T-helper 2 cell treated with Interferon-gamma antibody and Interleukin-4, amounts not matched to agents 100 ng/mL and 5 ng/mL, for 36 hours (primary cell): ENCODE measurements around the gene ERVW-1. TPM values are rescaled to one million over a fixed set of nuclear protein-coding genes. Genes with fewer than 3 reads are reported as not detected.
"Not testable (repeated sequence)": the region's sequence is repeated elsewhere in the genome, so short reads cannot be mapped to it uniquely, and the experiment has no call there.

Experiments
- intact Hi-C: fragments of 100-400 bp; cut with micrococcal nuclease; formaldehyde crosslinking; loops from one replicate; pipeline ENCODE4 v1.15.1; 2023
- total RNA-seq: library from RNA; stranded (reverse); gene quantifications from 2 replicates; pipeline ENCODE4 v1.2.3, GENCODE V29; 2022

The ERVW-1 gene
- total RNA-seq, 1 donor from 2014 or later: not detected

DNA sequence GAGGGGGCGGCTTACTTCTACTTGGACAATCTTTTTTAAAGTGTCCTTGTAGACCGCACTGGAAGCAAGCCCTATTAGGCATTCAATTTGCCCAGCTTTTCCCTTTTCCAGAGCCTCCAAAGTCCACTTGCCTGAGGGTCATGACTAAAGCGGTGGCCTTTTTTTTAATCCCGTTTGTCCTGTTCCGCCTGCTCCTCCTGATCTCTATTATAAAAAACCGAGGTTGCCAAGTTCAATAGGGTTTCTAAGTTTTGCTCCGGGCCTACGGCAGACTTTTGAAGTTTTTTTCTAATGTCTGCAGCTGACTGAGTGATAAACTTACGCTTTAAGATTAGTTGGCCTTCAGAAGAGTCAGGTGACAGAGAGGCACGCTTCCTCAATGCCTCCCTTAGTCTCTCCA is 3.8 kb downstream of the ERVW-1 start:
- intact Hi-C loops: not testable (repeated sequence)

- intact Hi-C loops: not testable (repeated sequence)
These were observed 9.2 kb downstream of the ERVW-1 start for GRCh38 chr7:92468589-92468988.

DNA sequence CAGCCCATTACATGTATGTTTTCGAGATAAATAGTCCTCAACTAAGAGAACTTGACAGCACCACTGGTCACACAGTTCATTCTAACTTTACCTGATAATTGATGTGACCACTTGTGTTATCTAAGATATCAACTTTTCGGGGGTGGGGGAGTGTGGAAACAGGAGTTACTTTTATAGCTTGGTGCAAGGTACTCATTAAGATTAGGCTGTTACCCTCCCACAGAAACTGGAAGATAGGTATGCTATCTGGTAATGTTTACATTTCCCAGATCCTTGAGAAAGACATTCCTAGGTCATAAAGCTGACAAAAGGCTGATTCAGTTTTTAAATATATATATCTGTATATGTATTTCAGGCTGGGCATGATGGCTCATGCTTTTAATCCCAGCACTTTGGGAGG is 11.1 kb downstream of the ERVW-1 start:
- intact Hi-C loops: no loop called here

GRCh38 chr7:92464515-92464914 is 13.2 kb downstream of the ERVW-1 start:
- intact Hi-C loops: no loop called here

DNA sequence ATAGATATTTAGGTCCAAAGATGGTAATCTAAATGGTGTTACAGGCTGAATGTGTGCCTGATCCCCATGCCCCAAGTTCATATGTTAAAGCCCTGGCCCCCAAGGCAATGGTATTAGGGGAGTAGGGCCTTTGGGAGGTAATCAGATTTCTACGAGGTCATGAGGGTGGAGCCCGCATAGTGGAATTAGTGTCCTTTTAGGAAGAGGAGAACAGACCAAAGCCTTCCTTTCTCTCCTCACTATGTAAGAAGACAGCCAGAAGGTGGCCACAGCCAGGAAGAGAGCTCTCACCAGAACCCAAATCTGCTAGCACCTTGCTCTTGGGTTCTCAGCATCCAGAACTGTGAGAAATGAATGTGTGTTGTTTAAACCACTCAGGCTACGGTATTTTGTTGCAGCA is 15.2 kb downstream of the ERVW-1 start:
- intact Hi-C loops: no loop called here

GRCh38 chr7:92461027-92462003 is 16.4 kb downstream of the ERVW-1 start:
- intact Hi-C loops: no loop called here

DNA sequence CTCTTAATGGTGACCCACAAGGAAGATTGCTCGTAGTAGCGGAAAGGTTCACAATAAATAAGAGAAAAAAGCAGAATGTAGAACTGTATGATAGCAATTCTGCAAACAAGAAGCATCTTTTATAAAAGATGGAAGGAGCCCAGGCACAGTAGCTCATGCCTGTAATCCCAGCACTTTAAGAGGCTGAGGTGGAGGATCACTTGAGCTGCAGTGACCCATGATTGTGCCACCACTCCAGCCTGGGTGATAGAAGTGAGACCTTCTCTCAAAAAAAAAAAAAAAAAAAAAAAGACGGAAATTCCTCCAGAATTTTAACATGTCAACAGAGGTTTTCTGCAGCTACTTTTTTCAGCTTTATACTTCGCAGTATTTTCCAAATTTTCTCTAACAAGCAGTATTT is 17.2 kb downstream of the ERVW-1 start:
- intact Hi-C loops: no loop called here

GRCh38 chr7:92460109-92460508 is 17.6 kb downstream of the ERVW-1 start:
- intact Hi-C loops: no loop called here

DNA sequence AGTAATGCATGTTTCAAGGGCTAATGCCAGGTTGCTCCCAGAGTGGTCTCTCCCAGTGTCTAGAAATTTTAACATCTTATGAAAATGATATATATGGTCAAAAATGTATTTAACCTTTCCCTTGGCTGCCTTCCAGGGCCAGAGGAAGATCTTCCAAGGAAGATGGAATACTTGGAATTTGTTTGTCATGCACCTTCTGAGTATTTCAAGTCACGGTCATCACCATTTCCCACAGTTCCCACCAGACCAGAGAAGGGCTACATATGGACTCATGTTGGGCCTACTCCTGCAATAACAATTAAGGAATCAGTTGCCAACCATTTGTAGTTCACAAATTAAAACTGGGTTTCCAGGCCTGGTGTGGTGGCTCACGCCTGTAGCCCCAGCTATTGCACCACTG is 21.5 kb downstream of the ERVW-1 start:
- intact Hi-C loops: no loop called here

GRCh38 chr7:92451645-92452044 is 26.1 kb downstream of the ERVW-1 start:
- intact Hi-C loops: no loop called here

DNA sequence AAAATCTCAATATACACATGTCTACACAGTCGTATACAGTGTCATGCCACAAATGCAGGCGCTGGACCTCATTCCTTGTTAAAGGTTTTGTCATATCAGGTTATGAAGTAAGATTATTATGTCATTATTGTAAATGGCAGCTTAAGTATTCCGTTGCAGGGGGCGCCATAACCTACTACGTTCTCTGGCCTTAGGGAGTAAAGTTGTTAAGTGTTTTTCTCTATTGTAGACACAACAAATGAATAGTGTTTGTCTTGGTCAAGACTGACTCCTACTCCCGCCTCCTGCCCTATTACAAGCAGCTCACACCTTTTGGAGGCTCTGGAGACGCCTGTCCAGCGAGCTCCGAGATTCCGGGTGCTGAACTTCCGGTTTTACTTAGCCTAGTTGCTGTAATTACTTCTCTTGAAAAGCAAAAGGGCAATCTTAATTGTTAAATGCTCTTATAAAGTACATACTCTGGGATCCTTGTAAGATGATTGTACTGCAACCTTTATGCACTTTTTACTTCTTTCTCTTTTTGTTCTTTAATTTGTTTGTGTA is 29.5 kb downstream of the ERVW-1 start:
- intact Hi-C loops: loop anchor here (1.0 to 10.0 kb wide), 7 partner anchors 143 to 1363 kb away; partner anchors contain the start of genes AKAP9, CYP51A1, FAM133B and MTERF1

DNA sequence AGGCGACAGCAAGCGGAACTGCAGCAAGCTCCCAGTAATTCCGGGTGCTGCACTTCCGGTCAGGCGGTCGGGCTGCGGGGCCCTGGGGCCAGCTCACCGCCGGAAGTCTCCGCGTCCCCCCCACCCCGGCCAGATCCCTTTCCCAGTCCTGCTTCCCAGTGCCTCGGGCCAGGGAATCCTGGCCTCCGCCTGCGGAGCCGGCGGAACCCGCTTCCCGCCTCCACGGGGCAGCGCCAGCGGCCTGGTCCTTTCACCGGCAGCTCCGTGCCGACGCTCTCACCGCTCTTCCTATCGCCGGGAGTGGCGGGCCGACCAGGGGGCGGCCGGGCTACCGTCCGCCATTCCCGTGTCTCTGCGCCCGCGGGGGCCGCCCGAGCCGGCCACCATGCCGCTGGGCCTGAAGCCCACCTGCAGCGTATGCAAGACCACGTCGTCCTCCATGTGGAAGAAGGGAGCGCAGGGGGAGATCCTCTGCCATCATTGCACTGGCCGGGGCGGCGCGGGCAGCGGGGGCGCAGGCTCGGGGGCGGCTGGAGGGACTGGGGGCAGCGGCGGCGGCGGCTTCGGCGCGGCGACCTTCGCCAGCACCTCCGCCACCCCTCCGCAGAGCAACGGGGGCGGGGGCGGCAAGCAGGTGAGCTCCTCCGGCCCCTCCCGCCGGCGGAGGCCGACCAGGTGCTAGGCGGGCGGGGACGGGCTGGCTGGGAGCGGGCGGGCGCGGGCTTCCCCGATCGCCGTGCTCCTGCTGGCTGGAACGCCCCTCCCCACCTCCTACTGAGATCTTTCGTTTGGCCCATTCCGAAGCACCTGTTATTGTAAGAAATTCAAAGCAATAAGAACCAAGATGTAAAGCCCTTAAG is 30.2 kb downstream of the ERVW-1 start, which contains the start of gene GATAD1:
TSS of gene GATAD1 (plus strand) at position 138 of the 860 bp plus-strand sequence. CDS start at position 386, 248 bp downstream.
- intact Hi-C loops: loop anchor here (1.0 to 10.0 kb wide), 12 partner anchors 23 to 1363 kb away; partner anchors contain the start of genes AKAP9, ANKIB1, CYP51A1 and FAM133B

DNA sequence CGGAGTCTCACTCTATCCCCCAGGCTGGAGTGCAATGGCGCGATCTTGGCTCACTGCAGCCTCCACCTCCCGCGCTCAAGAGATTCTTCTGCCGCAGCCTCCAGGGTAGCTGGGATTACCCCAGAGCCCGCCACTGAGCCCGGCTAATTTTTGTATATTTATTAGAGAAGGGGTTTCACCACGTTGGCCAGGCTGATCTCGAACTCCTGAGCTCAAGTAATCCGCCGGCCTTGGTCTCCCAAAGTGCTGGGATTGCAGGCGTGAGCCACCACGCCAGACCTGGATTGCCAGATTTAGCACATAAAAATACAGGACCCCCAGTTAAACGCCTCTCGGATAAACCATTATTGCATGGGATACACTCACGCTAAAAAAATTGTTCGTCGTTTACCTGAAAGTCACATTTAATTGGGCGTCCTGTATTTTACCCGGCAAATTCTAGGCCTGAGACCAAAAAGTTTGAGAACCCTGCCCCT is 30.8 kb downstream of the ERVW-1 start:
- intact Hi-C loops: loop anchor here (1.0 to 10.0 kb wide), 8 partner anchors 23 to 1362 kb away; partner anchors contain the start of genes ANKIB1, KRIT1, LRRD1 and PEX1

DNA sequence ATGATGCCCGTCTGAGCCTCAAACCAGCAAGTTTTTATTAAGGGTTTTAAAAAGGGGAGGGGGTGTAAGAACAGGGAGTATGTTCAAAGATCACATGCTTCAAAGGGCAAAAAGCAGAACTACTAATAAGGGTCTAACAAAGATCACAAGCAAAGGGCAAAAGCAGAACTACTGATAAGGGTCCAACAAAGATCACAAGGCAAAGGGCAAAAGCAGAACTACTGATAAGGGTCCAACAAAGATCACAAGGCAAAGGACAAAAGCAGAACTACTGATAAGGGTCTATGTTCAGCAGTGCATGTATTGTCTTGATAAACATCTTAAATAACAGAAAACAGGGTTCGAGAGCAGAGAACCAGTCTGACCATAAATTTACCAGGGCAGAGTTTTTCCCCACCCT is 35.0 kb downstream of the ERVW-1 start:
- intact Hi-C loops: loop anchor here (10.0 kb wide), 1 partner anchor 1358 kb away; no protein-coding TSS in a partner anchor

DNA sequence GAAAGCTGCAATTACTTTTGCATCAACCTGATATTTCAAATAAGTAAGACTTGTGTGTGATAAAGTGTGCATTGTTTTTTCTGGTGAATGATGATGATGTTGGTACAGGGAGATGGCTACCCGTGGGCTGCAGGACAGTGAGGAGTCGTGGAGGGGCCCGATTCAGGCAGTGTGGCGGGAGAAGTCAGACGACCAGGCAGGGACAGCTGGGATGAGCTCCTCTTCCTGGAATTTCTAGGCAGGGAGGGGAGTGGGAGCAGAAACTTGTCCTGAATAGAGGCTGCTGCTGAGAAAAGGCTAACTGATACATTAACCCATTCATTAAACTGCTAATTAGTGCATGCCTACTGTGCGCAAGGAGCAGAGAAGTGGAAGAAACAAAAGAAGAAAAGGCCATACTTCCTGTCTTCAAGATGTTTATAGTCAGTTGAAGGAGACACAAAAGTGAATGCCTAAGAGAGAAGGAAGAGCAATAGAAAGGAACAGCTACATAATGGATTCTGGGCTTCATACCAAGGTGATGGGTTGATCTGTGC is 39.7 kb downstream of the ERVW-1 start:
- intact Hi-C loops: no loop called here

GRCh38 chr7:92436612-92437445 is 40.9 kb downstream of the ERVW-1 start:
- intact Hi-C loops: no loop called here

DNA sequence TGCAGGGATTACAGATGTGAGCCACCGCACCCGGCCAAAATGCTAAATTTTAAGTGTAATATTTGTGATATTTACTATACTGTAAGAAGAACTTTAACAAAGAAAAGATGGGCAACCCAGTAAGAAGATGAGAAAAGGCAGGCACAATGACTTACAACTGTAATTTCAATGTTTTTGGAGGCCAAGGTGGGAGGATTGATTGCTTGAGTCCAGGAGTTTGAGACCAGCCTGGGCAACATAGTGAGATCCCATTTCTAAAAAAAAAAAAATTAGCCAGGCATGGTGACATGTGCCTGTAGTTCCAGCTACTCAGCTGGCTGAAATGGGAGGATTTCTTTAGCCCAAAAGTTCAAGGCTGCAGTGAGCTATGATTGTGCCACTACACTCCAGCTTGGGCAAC is 42.2 kb downstream of the ERVW-1 start:
- intact Hi-C loops: no loop called here

DNA sequence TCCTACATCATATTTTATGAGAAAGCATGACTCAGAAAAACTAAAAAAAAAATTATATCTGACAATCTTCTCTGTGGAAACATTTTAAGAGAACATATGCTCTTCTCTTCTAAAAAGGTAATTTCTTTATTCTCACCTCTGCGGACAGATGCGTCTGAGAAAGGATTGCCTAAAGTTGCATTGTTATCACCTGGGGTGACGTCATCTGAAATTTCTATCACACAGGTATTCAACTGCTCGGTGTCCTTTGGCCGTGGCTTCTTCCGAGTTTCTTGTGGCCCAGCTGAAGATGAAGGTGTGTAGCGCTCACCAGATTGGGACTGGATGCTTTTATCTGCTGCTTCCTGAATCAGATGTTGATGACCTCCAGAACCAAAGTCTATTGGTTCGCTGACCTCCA is 44.7 kb downstream of the ERVW-1 start:
- intact Hi-C loops: no loop called here

DNA sequence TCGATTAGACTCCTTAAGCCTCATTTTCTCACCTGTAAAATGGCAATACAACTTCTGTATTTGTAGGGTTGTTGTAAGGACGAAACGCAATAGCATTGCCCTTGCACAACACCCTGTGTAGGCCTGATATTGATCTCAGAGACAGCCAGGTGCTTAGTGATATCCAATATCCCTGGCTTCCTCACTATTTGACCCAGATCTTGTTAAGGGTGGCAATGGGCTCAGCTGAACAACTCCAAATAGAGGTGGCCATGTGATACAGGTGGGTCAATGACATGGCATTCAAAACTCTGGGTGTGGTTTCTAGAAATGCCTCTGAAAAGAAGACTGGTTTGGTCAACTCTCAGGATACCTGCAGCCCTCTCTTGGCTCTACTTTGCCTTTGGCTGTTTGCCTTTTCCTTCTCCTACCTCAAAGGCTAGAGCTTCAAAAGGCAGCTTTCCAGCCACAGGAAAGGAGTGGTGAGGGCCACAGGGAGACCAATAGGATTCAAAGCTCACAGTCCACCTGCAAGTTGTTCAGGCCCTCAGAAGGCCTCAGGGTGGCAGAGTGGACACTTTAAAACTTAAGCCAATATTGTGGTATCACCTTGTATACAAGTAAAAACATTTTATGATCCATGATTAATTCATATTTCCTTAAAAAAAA is 45.3 kb downstream of the ERVW-1 start:
- intact Hi-C loops: no loop called here
